GM12878 (cell line): ENCODE data around the gene PLXNB2. TPM values are rescaled to one million over a fixed set of nuclear protein-coding genes. Genes with fewer than 3 reads are reported as not detected.

Experiments
- CBFB ChIP-seq: IDR thresholded peaks from 2 replicates; pipeline ENCODE4 v1.6.1; 2016; ENCODE audit warnings: antibody characterized with exemption, low read depth
- CBX5 ChIP-seq: sonication (generic); IDR thresholded peaks from 2 replicates; pipeline ENCODE4 v1.6.1; 2016; ENCODE audit warnings: low read depth, moderate library complexity, mild to moderate bottlenecking, inconsistent platforms
- CEBPB ChIP-seq, 2 experiments: fragments of 150-350 bp in 1 of 2; IDR thresholded peaks; 2 replicates each; pipeline ENCODE4 v1.6.1; 2012 to 2014; ENCODE audit warnings: low read depth in 2 of 2, low read length in 2 of 2, borderline replicate concordance in 1 of 2, inconsistent platforms in 1 of 2
- CREM ChIP-seq: IDR thresholded peaks from 2 replicates; pipeline ENCODE4 v1.6.1; 2014; ENCODE audit warnings: antibody characterized with exemption, low read depth
- CTCF ChIP-seq, 3 experiments: IDR thresholded peaks in 2 of 3; conservative IDR thresholded peaks in 1 of 3; 2 replicates each; pipeline ENCODE4 v1.5.1; 2011; ENCODE audit warnings: low read depth in 3 of 3, low read length in 3 of 3, mild to moderate bottlenecking in 3 of 3, control low read depth in 2 of 3, moderate library complexity in 2 of 3, inconsistent platforms in 1 of 3, mixed read lengths in 1 of 3; ENCODE audit not compliant: control insufficient read depth in 2 of 3, insufficient read depth in 1 of 3; ENCODE audit errors: extremely low read depth in 1 of 3
- EGR1 ChIP-seq, 2 experiments: IDR thresholded peaks; 1 replicate in 1 of 2; 2 replicates in 1 of 2; pipeline ENCODE4 v1.6.1; 2011 to 2012; ENCODE audit warnings: low read depth in 2 of 2, low read length in 2 of 2, borderline replicate concordance in 1 of 2, mild to moderate bottlenecking in 1 of 2, moderate library complexity in 1 of 2
- HCFC1 ChIP-seq: fragments of 150-350 bp; IDR thresholded peaks from 2 replicates; pipeline ENCODE4 v1.6.1; 2014; ENCODE audit warnings: low read length
- HDAC2 ChIP-seq: fragments of 200-600 bp; sonication (generic); IDR thresholded peaks from 2 replicates; pipeline ENCODE4 v1.6.1; 2017
- NFYA ChIP-seq: IDR thresholded peaks from 2 replicates; pipeline ENCODE4 v1.6.1; 2011; ENCODE audit warnings: low read depth, mild to moderate bottlenecking, low read length, improper control_type of control experiment, borderline replicate concordance
- NR2F1 ChIP-seq: fragments of 450-650 bp; conservative IDR thresholded peaks from 2 replicates; pipeline ENCODE4 v1.6.1; 2017; ENCODE audit warnings: mild to moderate bottlenecking
- PML ChIP-seq: IDR thresholded peaks from 2 replicates; pipeline ENCODE4 v1.6.1; 2012; ENCODE audit warnings: low read length, inconsistent platforms
- POU2F2 ChIP-seq: IDR thresholded peaks from 3 replicates; pipeline ENCODE4 v1.6.1; 2011; ENCODE audit warnings: low read depth, mild to moderate bottlenecking, low read length, borderline replicate concordance
- RB1 ChIP-seq: fragments of 450-650 bp; formaldehyde crosslinking; IDR thresholded peaks from 2 replicates; pipeline ENCODE4 v1.6.1; 2017; ENCODE audit warnings: mild to moderate bottlenecking, borderline replicate concordance
- RBBP5 ChIP-seq: fragments of 200-600 bp; sonication (generic); conservative IDR thresholded peaks from 2 replicates; pipeline ENCODE4 v1.6.1; 2016
- RELA ChIP-seq: fragments of 450-650 bp; IDR thresholded peaks from 2 replicates; pipeline ENCODE4 v1.8.0; 2014; ENCODE audit warnings: borderline replicate concordance; ENCODE audit not compliant: partially characterized antibody
- SMAD5 ChIP-seq: IDR thresholded peaks from 2 replicates; pipeline ENCODE4 v1.6.1; 2016; ENCODE audit warnings: antibody characterized with exemption, low read depth
- TAF1 ChIP-seq: IDR thresholded peaks from 2 replicates; pipeline ENCODE4 v1.6.1; 2011; ENCODE audit warnings: mild to moderate bottlenecking, low read depth, low read length, borderline replicate concordance
- TARDBP ChIP-seq: IDR thresholded peaks from 2 replicates; pipeline ENCODE4 v1.6.1; 2016; ENCODE audit warnings: borderline replicate concordance
- TCF7 ChIP-seq: IDR thresholded peaks from 2 replicates; pipeline ENCODE4 v1.6.1; 2014; ENCODE audit warnings: antibody characterized with exemption, borderline replicate concordance
- ZZZ3 ChIP-seq: IDR thresholded peaks from 2 replicates; pipeline ENCODE4 v1.6.1; 2011; ENCODE audit warnings: low read depth; ENCODE audit not compliant: control insufficient read depth, insufficient read length
- polyA plus RNA-seq, 11 experiments: library from polyadenylated mRNA; depleted of rRNA in 4 of 11; unstranded in 6 of 11; stranded (reverse) in 5 of 11; fragments of >200 nt; fragmentation: Nextera tagmentation in 4 of 11; fragmentation: Illumina TruSeq in 1 of 11; extraction: Ambion mirVana in 4 of 11; extraction: Trizol in 1 of 11; gene quantifications; 1 replicate in 1 of 11; 2 replicates in 10 of 11; pipeline versions ENCODE4 v1.2.1 to v1.2.3, GENCODE V29; 2011 to 2016; ENCODE audit warnings: inconsistent platforms in 2 of 11, missing spikeins in 2 of 11, low read depth in 1 of 11
- total RNA-seq, 4 experiments: library from RNA; depleted of rRNA in 3 of 4; stranded (reverse); fragments of >200 nt in 3 of 4; fragmentation: Illumina TruSeq in 1 of 4; extraction: Trizol in 1 of 4; gene quantifications; 2 replicates each; pipeline versions ENCODE4 v1.2.1 to v1.2.3, GENCODE V29; 2013 to 2021
- TF ChIP-seq, protein P1 (sequence below): fragments of 150-350 bp; IDR thresholded peaks from 2 replicates; pipeline ENCODE4 v1.6.1; 2016; ENCODE audit warnings: low read depth, low read length

PLXNB2 gene
- total and polyA plus RNA-seq, 10 of the 15 experiments (the other 5 are each of a cell fraction or from before 2014, with no cell fraction given), result 0.68 to 134 (median 41.9) TPM

DNA sequence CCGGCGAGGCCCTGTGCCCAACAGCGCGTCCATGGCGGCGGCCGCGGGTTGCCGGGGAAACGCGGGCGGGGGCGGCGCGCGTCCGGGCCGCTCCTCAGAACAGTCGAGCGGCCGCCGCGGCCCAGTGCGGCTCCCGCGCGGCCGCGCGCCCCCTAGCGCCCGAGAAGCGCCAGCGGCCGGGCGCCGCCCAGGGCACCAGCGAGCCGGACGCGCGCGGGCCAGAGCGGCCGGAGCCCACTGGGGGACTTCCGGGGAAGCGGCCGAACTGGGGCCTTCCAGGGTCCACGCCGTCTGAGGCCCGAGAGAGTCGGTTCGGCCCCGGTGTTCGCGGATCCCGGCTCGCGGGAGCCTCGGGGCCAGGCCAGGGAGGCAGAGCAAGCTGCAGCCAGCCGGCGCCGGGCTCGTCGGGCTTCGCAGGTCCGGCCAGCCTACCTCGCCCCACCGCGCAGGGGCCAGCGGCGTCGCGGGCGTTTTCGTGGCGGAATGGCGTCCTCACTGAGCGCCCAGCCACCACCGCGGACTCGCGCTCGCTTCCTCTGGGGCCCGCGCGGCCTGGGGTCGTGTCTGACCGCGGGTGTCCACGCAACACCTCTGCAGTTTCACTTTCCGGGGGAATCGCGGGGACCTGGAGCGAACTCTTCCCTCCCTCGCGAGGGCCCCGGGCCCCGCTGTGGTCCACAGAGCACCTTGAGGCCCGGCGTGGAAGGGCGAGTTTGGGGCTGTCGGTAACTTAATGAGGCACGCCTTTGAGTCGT, 19.7 kb upstream of the PLXNB2 start, which contains the start of gene DENND6B (continued):
- peak in 1 of 2 experiments; percentile 96; a peak in 2 of 3 replicates for TF ChIP-seq EGR1 (IDR thresholded peaks at IDR 0.05; ENCODE audit: borderline replicate concordance in 1 of 2, low read depth in 2 of 2, low read length in 2 of 2)
- TF ChIP-seq HDAC2, result no peak
- 0 out of 2 replicates have a peak, but pooled peaks have one; percentile 28 for TF ChIP-seq CBFB
- TF ChIP-seq CREM, result peak; percentile 59; the same call in 1 of the 2 replicates
- no peak for TF ChIP-seq RBBP5
- TF ChIP-seq HCFC1, result peak; percentile 52; the same call in 1 of the 2 replicates
- TF ChIP-seq NFYA, result no peak
- peak; percentile 79; the same call in 1 of the 2 replicates for TF ChIP-seq RB1
- TF ChIP-seq CBX5, result no peak
- TF ChIP-seq ZZZ3, result no peak
- TF ChIP-seq PML, result no peak
- TF ChIP-seq TARDBP, result no peak
- TF ChIP-seq TAF1, result peak; percentile 62; the same call in 1 of the 2 replicates
- TF ChIP-seq POU2F2, result peak; percentile 45; the same call in 1 of the 3 replicates
- no peak for TF ChIP-seq CEBPB (IDR thresholded peaks at IDR 0.05; ENCODE audit: borderline replicate concordance in 1 of 2, low read depth in 2 of 2, low read length in 2 of 2)
- TF ChIP-seq NR2F1, result peak; percentile 80; the same call in 1 of the 2 replicates
- TF ChIP-seq RELA, result peak; percentile 51
- TF ChIP-seq CTCF (IDR thresholded peaks at IDR 0.05 in 2 of 3, conservative IDR thresholded peaks at IDR 0.05 in 1 of 3; ENCODE audit: control insufficient read depth in 2 of 3, extremely low read depth in 1 of 3, insufficient read depth in 1 of 3, low read depth in 3 of 3, low read length in 3 of 3), result peak in 2 of 3 experiments; percentile 29 to 83; a peak in 2 of 6 replicates
- TF ChIP-seq, protein P1, sequence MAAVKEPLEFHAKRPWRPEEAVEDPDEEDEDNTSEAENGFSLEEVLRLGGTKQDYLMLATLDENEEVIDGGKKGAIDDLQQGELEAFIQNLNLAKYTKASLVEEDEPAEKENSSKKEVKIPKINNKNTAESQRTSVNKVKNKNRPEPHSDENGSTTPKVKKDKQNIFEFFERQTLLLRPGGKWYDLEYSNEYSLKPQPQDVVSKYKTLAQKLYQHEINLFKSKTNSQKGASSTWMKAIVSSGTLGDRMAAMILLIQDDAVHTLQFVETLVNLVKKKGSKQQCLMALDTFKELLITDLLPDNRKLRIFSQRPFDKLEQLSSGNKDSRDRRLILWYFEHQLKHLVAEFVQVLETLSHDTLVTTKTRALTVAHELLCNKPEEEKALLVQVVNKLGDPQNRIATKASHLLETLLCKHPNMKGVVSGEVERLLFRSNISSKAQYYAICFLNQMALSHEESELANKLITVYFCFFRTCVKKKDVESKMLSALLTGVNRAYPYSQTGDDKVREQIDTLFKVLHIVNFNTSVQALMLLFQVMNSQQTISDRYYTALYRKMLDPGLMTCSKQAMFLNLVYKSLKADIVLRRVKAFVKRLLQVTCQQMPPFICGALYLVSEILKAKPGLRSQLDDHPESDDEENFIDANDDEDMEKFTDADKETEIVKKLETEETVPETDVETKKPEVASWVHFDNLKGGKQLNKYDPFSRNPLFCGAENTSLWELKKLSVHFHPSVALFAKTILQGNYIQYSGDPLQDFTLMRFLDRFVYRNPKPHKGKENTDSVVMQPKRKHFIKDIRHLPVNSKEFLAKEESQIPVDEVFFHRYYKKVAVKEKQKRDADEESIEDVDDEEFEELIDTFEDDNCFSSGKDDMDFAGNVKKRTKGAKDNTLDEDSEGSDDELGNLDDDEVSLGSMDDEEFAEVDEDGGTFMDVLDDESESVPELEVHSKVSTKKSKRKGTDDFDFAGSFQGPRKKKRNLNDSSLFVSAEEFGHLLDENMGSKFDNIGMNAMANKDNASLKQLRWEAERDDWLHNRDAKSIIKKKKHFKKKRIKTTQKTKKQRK, result no peak
- no peak for TF ChIP-seq SMAD5
- TF ChIP-seq TCF7, result no peak
